ENCODE data around the gene CRADD. TPM values are rescaled to one million over a fixed set of nuclear protein-coding genes. Genes with fewer than 3 reads are reported as not detected.

The CRADD gene
- total RNA-seq, 4 donors from 2014 or later, result 16.1 to 43.3 (median 26.5) TPM

- WGBS, 2 donors, result 84 to 86% methylated on average over 2 of the region's 2 CpGs
- TF ChIP-seq POLR2A (IDR thresholded peaks at IDR 0.05), result no peak
- no peak for DNase-seq (ENCODE audit: low spot score in 2 of 2)
- intact Hi-C loops (cut with DNase I; ENCODE audit: low total_unique reads), result no loop called here
- no peak overlapping the region for H3K4me3 ChIP-seq (ENCODE audit: low read depth, poor library complexity, severe bottlenecking)
These were observed 2.8 kb downstream of the CRADD start for GRCh38 chr12:93680006-93680405.

- no peak for DNase-seq (ENCODE audit: low spot score in 2 of 2)
- no peak for TF ChIP-seq CTCF (IDR thresholded peaks at IDR 0.05)
- no peak for TF ChIP-seq POLR2A (IDR thresholded peaks at IDR 0.05)
- H3K4me3 ChIP-seq (ENCODE audit: low read depth, poor library complexity, severe bottlenecking), result no peak overlapping the region
- intact Hi-C loops (cut with DNase I; ENCODE audit: low total_unique reads), result no loop called here
- WGBS, 2 donors, result 77 to 83% methylated on average over 5 of the region's 5 CpGs
These were observed 5.7 kb downstream of the CRADD start for GRCh38 chr12:93682846-93683261.

- DNase-seq (ENCODE audit: low spot score in 2 of 2), result no peak
- intact Hi-C loops (cut with DNase I; ENCODE audit: low total_unique reads), result no loop called here
- 95 to 99% methylated on average over 5 of the region's 5 CpGs for WGBS, 2 donors
- TF ChIP-seq CTCF (IDR thresholded peaks at IDR 0.05) (no peak), POLR2A (IDR thresholded peaks at IDR 0.05) (no peak)
- no peak overlapping the region for H3K4me3 ChIP-seq (ENCODE audit: low read depth, poor library complexity, severe bottlenecking)
These were observed 6.2 kb downstream of the CRADD start for GRCh38 chr12:93683410-93683809.

GRCh38 chr12:93684716-93685115 is 7.5 kb downstream of the CRADD start:
- intact Hi-C loops (cut with DNase I; ENCODE audit: low total_unique reads), result no loop called here
- no peak overlapping the region for H3K4me3 ChIP-seq (ENCODE audit: low read depth, poor library complexity, severe bottlenecking)
- 78 to 79% methylated on average over 4 of the region's 4 CpGs for WGBS, 2 donors
- no peak for DNase-seq (ENCODE audit: low spot score in 2 of 2)
- no peak for TF ChIP-seq POLR2A (IDR thresholded peaks at IDR 0.05)
- TF ChIP-seq CTCF (IDR thresholded peaks at IDR 0.05), result no peak

GRCh38 chr12:93686572-93687356 is 9.6 kb downstream of the CRADD start:
- DNase-seq (ENCODE audit: low spot score in 2 of 2), result no peak
- 72 to 75% methylated on average over 8 of the region's 8 CpGs for whole genome bisulfite sequencing, 2 donors
- intact Hi-C loops (cut with DNase I; ENCODE audit: low total_unique reads), result no loop called here
- no peak overlapping the region for H3K4me3 ChIP-seq (ENCODE audit: low read depth, poor library complexity, severe bottlenecking)
- TF ChIP-seq CTCF (IDR thresholded peaks at IDR 0.05) (no peak), POLR2A (IDR thresholded peaks at IDR 0.05) (no peak)

- no peak for TF ChIP-seq CTCF (IDR thresholded peaks at IDR 0.05)
- TF ChIP-seq POLR2A (IDR thresholded peaks at IDR 0.05), result no peak
- 48 to 56% methylated on average over 2 of the region's 2 CpGs for WGBS, 2 donors
- intact Hi-C loops (cut with DNase I; ENCODE audit: low total_unique reads), result no loop called here
- peak in 1 of 2 donors; percentile 50 for DNase-seq (ENCODE audit: low spot score in 2 of 2)
- no peak overlapping the region for H3K4me3 ChIP-seq (ENCODE audit: low read depth, poor library complexity, severe bottlenecking)
These were observed 12.1 kb downstream of the CRADD start for GRCh38 chr12:93689076-93689834.
